T-helper 9 cell (primary cell): ENCODE measurements around the gene LCN10.

Source experiments
- DNase-seq: peaks from one replicate; pipeline ENCODE4 v3.0.0-alpha.2; 2020

Gene LCN10

GRCh38 chr9:136734837-136735496 is 7.8 kb downstream of the LCN10 start:
- DNase-seq = no peak

- no peak for DNase-seq
Measured at GRCh38 chr9:136733611-136734010, 9.1 kb downstream of the LCN10 start.

GRCh38 chr9:136732444-136733178 is 10.1 kb downstream of the LCN10 start:
- no peak for DNase-seq

DNA sequence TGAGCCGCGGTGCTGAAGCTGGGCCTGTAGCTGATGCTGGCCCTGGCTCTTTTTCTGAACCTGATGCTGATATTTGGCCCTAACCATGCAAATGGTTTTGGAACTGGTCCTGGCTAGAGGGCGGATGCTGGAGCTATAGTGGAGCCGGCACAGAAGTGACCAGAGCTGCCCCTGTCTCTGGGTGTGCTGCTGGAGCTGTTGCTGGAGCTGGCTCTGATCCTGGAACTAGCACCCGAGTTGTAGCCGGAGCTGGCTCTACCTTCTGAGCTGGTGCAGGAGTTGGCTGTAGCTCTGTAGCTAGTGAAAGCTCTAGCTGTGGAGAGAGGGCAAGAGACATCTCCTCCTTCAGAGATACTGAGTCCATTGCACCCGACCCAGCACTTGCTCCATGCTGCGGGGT is 12.8 kb downstream of the LCN10 start:
- no peak for DNase-seq

- DNase-seq = no peak
Measured at GRCh38 chr9:136729144-136729543, 13.6 kb downstream of the LCN10 start.

- no peak for DNase-seq
Measured at GRCh38 chr9:136728548-136729123, 14.1 kb downstream of the LCN10 start.

DNA sequence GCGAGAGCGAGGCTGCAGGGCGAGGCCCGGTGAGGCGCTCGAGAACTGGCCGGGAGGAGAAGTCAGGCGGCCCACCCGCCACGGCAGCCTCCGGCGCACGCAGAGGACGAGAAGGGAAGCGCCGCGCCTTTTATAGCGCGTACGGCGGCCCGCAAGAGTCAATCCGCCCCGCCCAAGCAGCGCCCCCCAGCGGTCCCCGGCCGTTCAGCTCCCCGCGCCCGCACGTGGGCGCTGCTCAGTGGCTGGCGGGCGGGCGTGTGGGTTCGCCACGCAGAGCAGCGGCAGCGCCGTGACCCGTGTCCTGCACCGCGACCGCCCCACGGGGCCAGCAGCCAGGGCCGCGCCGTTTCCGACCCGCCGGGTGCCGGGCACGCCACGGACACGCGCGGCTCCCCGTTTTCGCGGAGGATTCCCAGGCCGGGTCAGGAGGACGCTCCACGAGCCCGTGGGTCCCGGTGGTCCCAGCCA is 14.6 kb downstream of the LCN10 start:
- DNase-seq = peak; percentile 93

DNA sequence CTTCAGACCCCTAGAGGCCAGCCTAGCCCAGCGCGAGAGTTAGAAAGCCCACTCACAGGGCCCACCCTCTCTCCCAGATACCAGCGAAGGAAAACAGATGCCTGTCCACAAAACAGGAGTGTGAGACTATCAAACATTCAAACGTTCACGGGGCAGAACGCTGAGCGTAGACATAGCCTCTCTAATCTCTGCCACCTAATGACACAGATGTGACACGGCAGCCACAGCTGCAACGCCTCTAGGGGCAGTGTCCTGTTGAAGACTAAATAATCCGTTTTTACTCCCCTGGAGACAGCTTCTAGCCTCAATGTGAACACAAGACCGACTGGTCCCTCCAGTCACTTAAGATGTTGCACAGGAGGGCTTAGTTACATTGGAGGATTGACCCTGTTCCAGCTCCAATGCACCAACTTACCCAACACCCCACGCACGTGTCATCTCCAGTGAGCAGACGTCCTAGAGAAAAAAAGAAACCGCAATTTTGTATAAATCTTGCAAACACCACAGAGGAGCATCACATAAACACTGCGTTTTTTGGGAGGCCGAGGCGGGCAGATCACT is 16.0 kb downstream of the LCN10 start:
- no peak for DNase-seq

DNA sequence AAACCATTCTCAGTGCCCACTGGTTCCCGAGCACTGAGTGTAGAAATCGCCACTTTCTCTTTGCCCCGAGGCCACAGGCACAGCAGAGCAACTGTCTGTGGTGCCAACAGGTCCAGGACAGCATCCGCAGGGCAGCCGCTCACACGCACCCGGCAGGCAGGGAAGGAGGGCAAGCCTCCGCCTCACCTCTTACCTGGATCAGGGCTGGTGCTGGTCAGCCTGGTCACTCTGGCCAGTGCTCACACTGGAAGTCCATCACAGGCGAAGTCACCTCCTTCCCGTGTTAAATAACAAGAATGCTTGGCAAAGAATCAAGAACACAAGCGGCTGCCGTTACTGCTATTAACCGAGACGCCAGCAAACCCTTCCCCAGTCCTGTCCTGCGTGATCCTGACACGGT is 16.6 kb downstream of the LCN10 start:
- no peak for DNase-seq

DNA sequence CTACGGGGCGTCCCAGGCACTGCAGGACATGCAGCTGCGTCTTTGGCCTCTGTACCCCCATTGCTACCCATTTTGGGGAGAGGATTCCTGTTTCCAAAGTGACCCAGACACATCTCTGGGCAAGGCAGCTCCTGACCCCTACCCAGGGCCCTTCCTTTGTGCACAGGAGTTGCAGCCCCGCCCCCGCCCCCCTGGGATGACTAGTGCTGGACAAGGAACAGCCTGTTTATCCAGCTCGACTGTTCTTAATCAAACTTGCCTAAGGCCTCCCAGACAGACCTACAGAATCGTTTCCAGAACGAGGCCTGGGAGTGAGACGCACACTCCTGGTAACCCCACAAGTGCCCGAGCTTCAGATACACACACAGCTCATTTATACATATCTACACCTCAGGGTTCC is 17.1 kb downstream of the LCN10 start:
- no peak for DNase-seq

DNA sequence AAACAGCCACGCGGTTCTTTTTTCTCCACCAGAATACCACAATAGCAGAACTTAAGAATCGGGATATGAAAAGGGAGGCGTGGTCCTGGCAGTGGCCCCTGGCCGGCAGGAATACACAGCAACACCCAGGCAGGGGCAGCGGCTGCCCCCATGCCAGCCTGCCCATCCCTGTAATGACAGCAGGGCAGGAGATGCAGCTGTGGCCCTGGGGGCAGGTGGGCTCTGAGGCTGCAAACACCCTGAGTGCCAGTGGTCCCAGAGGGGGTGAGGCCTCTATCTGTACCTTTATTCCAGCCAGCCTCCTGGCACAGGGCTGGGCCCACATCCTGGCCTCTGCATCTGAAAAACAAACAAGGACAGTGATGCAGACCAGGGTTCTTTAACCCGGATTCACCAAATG is 18.0 kb downstream of the LCN10 start:
- DNase-seq = no peak

GRCh38 chr9:136723989-136724388 is 18.8 kb downstream of the LCN10 start:
- DNase-seq = no peak

- DNase-seq = no peak
Measured at GRCh38 chr9:136723362-136723976, 19.3 kb downstream of the LCN10 start.

DNA sequence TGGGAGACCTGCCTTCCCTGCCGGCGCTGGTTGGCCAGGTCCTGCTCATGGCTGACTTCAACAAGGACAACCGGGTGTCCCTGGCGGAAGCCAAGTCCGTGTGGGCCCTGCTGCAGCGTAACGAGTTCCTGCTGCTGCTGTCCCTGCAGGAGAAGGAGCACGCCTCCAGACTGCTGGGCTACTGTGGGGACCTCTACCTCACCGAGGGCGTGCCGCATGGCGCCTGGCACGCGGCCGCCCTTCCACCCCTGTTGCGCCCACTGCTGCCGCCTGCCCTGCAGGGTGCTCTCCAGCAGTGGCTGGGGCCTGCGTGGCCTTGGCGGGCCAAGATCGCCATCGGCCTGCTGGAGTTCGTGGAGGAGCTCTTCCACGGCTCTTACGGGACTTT is 19.8 kb downstream of the LCN10 start:
- DNase-seq = no peak

DNA sequence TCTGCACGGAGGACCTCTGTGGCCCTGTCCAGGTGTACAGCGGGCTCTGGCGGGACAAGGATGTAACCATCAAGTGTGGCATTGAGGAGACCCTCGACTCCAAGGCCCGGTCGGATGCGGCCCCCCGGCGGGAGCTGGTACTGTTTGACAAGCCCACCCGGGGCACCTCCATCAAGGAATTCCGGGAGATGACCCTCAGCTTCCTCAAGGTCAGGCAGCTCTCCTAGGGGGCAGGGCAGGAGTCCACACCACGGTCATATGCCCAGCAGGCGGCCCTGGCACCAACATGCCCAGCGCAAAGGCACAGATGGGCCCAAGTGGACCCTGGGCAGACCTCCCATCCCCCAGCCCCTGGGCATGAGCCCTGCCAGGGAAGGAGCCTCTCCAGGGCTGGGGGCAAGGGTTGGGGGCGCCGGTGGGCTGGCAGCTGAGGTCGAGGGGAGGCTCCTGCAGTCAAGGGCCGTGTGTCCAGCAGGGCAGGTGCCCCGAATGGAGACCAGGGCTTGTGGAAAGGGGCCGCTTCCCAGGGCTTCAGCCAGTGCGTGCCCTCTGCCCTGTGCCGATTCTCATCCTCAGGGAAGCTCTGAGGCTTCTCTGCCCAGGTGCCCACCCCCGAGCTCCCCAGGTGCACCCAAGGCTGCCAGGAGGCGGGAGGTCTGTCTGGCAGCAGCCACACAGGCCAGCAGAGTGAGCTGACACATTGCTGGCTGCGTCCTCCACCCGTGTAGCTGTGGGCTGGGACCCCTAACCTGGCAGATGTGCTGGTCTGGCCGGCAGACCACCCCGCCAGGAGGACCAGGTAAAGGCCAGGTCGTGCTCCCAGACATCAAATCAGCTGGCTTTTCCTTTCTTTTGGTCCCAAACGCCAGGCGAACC is 20.4 kb downstream of the LCN10 start:
- no peak for DNase-seq

DNA sequence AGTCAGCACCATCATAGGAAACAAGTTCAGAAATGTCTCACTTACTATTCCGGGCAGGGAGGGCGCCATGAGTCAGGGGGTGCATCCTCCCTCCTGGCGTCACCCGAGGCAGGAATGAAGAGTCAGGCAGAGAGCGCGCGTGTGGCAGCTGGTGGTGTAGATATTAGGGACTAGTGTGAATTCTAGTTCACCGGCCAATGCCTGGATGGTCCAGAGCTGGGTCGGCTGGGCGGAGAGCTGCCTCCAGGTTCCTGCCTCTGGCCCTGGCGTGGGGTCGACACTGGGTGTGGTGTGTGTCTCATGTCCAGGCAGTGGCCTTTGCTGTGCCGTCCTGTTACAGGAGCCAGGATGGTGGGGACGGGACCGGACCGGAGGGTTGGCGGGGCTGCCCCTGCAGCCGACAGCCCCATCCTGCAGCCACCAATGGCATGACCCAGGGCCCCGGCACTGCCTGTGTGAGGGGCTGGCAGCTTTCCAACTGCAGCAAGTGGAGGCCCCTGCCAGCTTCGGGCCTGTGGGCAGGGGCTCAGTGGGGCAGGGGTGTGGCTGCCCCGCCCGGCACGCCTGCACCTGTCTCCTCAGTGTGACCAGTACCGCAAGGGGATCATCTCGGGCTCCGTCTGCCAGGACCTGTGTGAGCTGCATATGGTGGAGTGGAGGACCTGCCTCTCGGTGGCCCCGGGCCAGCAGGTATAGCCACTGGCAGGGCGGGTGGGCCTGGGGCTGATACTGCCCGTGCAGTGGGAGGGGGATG is 21.2 kb downstream of the LCN10 start:
- DNase-seq = no peak

GRCh38 chr9:136720898-136721338 is 21.8 kb downstream of the LCN10 start:
- no peak for DNase-seq

DNA sequence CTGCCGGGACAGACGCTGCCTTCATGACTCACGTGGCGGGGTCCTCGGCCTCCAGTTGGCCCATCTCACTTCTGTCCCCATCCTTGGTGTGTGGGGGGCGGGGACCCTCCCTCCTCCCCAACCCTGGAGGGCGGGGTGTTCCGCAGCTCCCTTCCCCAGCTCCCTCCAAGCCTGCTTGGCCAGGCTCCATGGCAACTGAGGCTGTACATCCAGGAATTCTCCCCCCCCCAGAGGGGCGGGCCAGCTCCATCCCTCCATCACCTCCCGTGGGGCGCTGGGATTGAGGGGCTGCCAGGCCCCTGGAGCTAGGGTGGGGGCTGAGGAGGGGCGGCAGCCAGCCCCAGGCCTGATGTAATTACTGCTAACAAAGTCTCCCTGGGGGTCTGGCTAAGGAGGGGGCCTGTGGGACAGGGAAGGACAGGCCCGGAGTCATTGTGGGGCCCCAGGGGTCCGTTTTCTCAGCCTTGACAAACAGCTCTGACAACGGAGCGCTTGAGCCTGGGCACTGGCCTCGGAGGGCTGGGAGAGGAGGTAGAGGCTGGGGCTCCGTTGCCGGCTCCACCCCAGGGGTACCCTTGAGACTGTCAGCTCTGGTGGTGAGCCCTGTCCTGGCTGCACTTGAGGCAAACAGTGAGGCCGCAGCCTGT is 22.4 kb downstream of the LCN10 start:
- DNase-seq = no peak

GRCh38 chr9:136719195-136719880 is 23.4 kb downstream of the LCN10 start:
- DNase-seq = no peak
